Thyroid gland (tissue), 4 donors: Measurements from ENCODE around the gene SERPINB1. TPM values are rescaled to one million over a fixed set of nuclear protein-coding genes. Genes with fewer than 3 reads are reported as not detected.

Experiments
- DNase-seq, 2 donors: peaks; one replicate each; pipeline ENCODE4 v3.0.0-alpha.2; 2019
- H3K27ac ChIP-seq, 3 donors: fragments of 200-600 bp; sonication (generic); 1 replicate in 2 of 3; 2 replicates in 1 of 3; pipeline ENCODE4 v1.5.1; 2016 to 2019; ENCODE audit warnings: mild to moderate bottlenecking in 1 of 3, moderate library complexity in 1 of 3
- H3K27me3 ChIP-seq: fragments of 200-600 bp; sonication (generic); one replicate; pipeline ENCODE4 v1.5.1; 2019
- H3K36me3 ChIP-seq, 2 donors: fragments of 200-600 bp; sonication (generic); one replicate each; pipeline ENCODE4 v1.5.1; 2016 to 2019
- H3K4me1 ChIP-seq, 2 donors: fragments of 200-600 bp; sonication (generic); one replicate each; pipeline ENCODE4 v1.5.1; 2017 to 2019
- H3K4me3 ChIP-seq, 3 donors: fragments of 200-600 bp; sonication (generic); replicated peaks in 1 of 3; 1 replicate in 2 of 3; 2 replicates in 1 of 3; pipeline ENCODE4 v1.5.1; 2016; ENCODE audit warnings: mild to moderate bottlenecking in 1 of 3
- H3K9me3 ChIP-seq: fragments of 200-600 bp; sonication (generic); one replicate; pipeline ENCODE4 v1.5.1; 2017
- POLR2A ChIP-seq, 2 donors: fragments of 450-650 bp; IDR thresholded peaks; one replicate each; pipeline ENCODE4 v1.6.1; 2017; ENCODE audit warnings: antibody characterized with exemption in 2 of 2, mild to moderate bottlenecking in 2 of 2, moderate library complexity in 1 of 2
- WGBS, 2 donors: methylation state at CpG; one replicate each; pipeline ENCODE4 v1.1.5; 2017; 5-methylcytosine and 5-hydroxymethylcytosine counted together
- intact Hi-C: fragments of 100-400 bp; cut with DNase I; formaldehyde crosslinking; loops from one replicate; pipeline ENCODE4 v1.15.1; 2023
- total RNA-seq, 4 donors: library from RNA; depleted of rRNA; stranded (reverse); fragments of >200 nt; gene quantifications; one replicate each; pipeline ENCODE4 v1.2.3, GENCODE V29; 2016
- TF ChIP-seq, protein P1 (sequence below), 6 experiments: fragments of 200-600 bp in 3 of 6; fragments of 450-650 bp in 3 of 6; sonication (generic) in 3 of 6; IDR thresholded peaks; one replicate each; pipeline ENCODE4 v1.5.1; 2016 to 2019; ENCODE audit warnings: antibody characterized with exemption in 6 of 6, mild to moderate bottlenecking in 2 of 6, inconsistent platforms in 1 of 6, moderate library complexity in 1 of 6

The SERPINB1 gene
- total RNA-seq, 4 donors from 2014 or later, result 36.2 to 52.8 (median 43.4) TPM

DNA sequence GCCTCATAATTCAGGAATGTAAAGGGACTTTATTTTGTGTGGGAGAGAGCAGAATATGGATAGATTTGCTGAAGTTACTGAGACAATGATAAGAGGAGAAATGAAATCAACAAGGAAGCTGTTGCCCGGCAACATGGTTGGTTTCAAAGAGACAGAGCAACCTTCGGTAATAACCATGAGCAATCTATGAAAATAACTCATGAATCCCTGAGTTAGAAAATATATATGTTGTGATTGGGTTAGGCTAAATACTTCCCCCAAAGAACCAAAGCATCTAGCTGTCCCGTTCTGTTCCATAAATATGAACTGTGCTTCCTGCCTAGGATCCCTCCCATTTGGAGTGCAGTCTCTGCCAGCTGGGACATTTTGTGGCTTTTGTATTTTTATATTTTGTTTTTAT lies 23.1 kb downstream of the SERPINB1 start:
- H3K4me3 ChIP-seq, result no peak overlapping the region

DNA sequence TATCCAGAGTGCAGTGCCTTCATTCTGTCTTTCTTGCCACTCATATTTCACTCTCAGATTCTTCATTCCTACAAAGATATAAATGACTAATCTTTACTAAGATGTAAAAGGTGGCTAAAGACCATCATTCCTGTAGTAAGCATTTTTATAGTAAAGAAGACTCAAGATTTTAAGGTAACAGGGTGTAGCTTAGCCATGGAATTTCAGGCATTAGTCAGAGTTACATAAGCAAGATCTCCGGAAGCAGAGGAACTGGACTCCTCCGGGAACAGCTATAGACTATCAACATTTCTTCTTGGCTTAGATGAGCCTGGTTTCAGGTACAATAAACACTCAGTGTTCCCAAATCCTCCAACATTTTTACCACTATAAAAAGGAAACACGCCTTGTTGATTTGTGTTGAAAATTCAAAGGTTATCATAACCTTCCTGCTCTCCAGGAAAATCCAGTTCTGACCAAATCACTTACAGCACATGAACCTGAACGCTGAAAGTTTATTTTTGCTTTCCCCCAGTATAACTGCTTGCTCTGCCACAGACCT lies 23.7 kb downstream of the SERPINB1 start:
- no peak overlapping the region for H3K4me3 ChIP-seq
- H3K36me3 ChIP-seq, result no peaks in the 10 kb centered on the region
- no peak for DNase-seq
- WGBS, 2 donors, result 9 to 17% methylated on average over 4 of the region's 4 CpGs
- H3K27me3 ChIP-seq, result no peaks in the 10 kb centered on the region
- H3K27ac ChIP-seq, result peak overlapping the region; percentile 78 to 91 (median 82)
- no peak for TF ChIP-seq POLR2A (IDR thresholded peaks at IDR 0.05)
- TF ChIP-seq, protein P1, sequence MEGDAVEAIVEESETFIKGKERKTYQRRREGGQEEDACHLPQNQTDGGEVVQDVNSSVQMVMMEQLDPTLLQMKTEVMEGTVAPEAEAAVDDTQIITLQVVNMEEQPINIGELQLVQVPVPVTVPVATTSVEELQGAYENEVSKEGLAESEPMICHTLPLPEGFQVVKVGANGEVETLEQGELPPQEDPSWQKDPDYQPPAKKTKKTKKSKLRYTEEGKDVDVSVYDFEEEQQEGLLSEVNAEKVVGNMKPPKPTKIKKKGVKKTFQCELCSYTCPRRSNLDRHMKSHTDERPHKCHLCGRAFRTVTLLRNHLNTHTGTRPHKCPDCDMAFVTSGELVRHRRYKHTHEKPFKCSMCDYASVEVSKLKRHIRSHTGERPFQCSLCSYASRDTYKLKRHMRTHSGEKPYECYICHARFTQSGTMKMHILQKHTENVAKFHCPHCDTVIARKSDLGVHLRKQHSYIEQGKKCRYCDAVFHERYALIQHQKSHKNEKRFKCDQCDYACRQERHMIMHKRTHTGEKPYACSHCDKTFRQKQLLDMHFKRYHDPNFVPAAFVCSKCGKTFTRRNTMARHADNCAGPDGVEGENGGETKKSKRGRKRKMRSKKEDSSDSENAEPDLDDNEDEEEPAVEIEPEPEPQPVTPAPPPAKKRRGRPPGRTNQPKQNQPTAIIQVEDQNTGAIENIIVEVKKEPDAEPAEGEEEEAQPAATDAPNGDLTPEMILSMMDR (IDR thresholded peaks at IDR 0.05), result no peak
- intact Hi-C loops, result no loop called here
- H3K9me3 ChIP-seq, result no peaks in the 10 kb centered on the region
- peaks cover 28 to 29% of the 10 kb centered on the region in 2 donors for H3K4me1 ChIP-seq

More for the DNA sequence above, 23.1 kb downstream of the SERPINB1 start:
- intact Hi-C loops, result no loop called here
- Histone ChIP-seq H3K36me3 (no peaks in the 10 kb centered on the region), H3K9me3 (no peaks in the 10 kb centered on the region), H3K27ac (peak overlapping the region; percentile 78 to 91 (median 82)), H3K4me1 (peaks cover 28 to 29% of the 10 kb centered on the region in 2 donors), H3K27me3 (no peaks in the 10 kb centered on the region)
- WGBS, 2 donors, result 21 to 35% methylated on average over 3 of the region's 3 CpGs
- TF ChIP-seq, protein P1 (IDR thresholded peaks at IDR 0.05), result no peak
- no peak for TF ChIP-seq POLR2A (IDR thresholded peaks at IDR 0.05)
- no peak for DNase-seq

DNA sequence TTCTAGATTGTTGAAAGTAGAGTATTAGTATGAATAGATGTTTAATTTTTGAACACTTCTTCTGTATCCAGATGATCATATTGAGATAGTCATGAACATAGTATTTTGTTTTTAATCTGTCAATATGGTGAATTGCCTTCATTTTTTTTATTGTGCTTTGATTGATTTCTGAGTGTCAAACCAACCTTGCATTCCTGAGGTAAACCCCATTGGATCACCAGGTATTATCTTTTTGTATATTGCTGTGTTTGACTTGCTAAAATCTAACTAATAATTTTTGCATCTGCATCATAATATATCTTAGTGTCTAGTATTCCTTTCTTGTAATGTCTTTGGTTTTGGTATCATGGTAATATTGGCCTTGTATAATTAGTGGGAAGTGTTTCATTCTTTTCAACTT lies 25.5 kb downstream of the SERPINB1 start:
- DNase-seq, result no peak
- intact Hi-C loops, result no loop called here
- H3K27me3 ChIP-seq, result no peaks in the 10 kb centered on the region
- H3K27ac ChIP-seq, result no peak overlapping the region
- no peaks in the 10 kb centered on the region for H3K36me3 ChIP-seq
- TF ChIP-seq POLR2A (IDR thresholded peaks at IDR 0.05), result no peak
- TF ChIP-seq, protein P1 (IDR thresholded peaks at IDR 0.05), result no peak
- no peak overlapping the region for H3K4me3 ChIP-seq
- H3K9me3 ChIP-seq, result no peaks in the 10 kb centered on the region
- H3K4me1 ChIP-seq, result peaks cover 28 to 29% of the 10 kb centered on the region in 2 donors

DNA sequence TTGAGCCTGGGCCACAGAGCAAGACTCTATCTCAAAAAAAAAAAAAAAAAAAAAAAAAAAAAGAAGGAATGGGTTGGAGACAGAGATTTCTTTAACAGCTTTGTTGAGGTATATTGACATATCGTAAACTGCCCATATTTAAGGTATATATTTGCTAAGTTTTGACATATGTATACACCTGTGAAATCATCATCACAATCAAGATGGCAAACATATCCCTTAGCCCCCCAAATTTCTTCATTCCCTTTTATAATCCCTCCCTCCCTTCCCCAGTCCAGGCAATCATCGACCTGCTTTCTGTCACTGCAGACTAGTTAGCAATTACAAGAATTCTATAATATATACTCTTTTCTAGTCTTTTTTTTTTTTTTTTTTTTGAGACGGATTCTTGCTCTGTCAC lies 29.0 kb downstream of the SERPINB1 start:
- WGBS, 2 donors, result 98 to 99% methylated on average over 3 of the region's 3 CpGs
- Histone ChIP-seq H3K9me3 (no peaks in the 10 kb centered on the region), H3K4me1 (peaks cover 5 to 6% of the 10 kb centered on the region in 2 donors), H3K27ac (no peak overlapping the region), H3K36me3 (no peaks in the 10 kb centered on the region), H3K4me3 (no peak overlapping the region), H3K27me3 (no peaks in the 10 kb centered on the region)
- intact Hi-C loops, result no loop called here
- DNase-seq, result no peak
- TF ChIP-seq, protein P1 (IDR thresholded peaks at IDR 0.05), result no peak
- TF ChIP-seq POLR2A (IDR thresholded peaks at IDR 0.05), result no peak

DNA sequence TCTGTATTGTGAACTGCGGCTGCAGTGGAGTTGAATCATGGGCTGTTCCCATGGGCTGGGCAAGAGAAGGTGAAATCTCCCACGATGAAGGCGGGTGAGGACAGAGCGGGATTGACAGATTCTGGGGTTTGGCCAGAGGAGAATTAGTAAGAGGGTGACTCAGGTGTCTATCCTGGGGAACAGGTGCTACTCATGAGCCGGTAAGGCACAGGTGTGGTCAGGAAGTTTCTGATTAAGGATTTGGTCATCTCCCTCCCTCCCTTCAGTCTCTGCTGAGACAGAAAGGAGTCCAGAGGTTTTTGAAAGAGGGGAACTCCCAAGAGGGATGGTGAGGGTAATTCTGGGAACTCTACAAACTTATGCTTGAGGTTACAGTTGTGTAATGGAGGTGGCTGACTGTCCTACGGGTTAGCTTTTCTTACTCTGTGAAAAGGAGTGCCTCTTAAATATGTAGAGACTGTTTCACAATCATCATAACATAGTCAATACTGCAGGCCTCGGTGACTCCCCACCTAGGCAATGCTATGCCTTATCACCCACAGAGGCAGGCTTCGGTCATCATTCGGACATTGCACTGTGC lies 31.5 kb downstream of the SERPINB1 start:
- DNase-seq, result no peak

More for the DNA sequence above, 31.5 kb downstream of the SERPINB1 start:
- TF ChIP-seq, protein P1 (IDR thresholded peaks at IDR 0.05), result no peak
- TF ChIP-seq POLR2A (IDR thresholded peaks at IDR 0.05), result no peak
- Histone ChIP-seq H3K4me3 (no peak overlapping the region), H3K27ac (no peak overlapping the region), H3K9me3 (no peaks in the 10 kb centered on the region), H3K36me3 (no peaks in the 10 kb centered on the region), H3K4me1 (no peaks in the 10 kb centered on the region), H3K27me3 (no peaks in the 10 kb centered on the region)
- WGBS, 2 donors, result 79 to 92% methylated on average over 9 of the region's 9 CpGs
- intact Hi-C loops, result no loop called here
